ENCODE measurements around the gene SLC43A1.
"Not testable (repeated sequence)": the region's sequence is repeated elsewhere in the genome, so short reads cannot be mapped to it uniquely, and the experiment has no call there.

Gene SLC43A1

DNA sequence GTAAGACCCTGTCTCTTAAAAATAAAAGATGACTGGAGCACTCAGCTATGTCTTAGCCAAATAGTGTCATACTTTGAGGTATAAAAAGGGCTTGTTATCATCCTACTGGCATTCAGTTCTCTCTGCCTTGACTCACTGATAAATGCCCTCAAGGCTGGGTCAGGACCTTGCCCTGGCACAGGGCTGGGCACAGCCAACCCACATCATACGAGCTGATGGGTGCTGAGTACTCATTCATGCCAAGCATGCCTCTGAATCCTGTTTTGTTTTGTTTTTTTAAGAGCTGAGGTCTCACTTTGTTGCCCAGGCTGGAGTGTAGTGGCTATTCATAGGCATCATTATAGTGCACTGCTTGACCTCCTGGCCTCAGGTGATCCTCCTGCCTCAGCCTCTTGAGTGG is 23.8 kb upstream of the SLC43A1 start:
- no peak overlapping the region for H3K23ac ChIP-seq (ENCODE audit: low read length in 2 of 2)
- H3K79me1 ChIP-seq (replicated peaks; ENCODE audit: low read length, poor library complexity, severe bottlenecking) = no peaks in the 10 kb centered on the region
- no peak overlapping the region for H2AFZ ChIP-seq (ENCODE audit: low read depth, low read length)
- H2BK120ac ChIP-seq (ENCODE audit: low read depth, low read length) = no peak overlapping the region
- H3K4me1 ChIP-seq (ENCODE audit: control insufficient read depth, insufficient read depth, low read depth, low read length) = no peaks in the 10 kb centered on the region
- H4K8ac ChIP-seq (ENCODE audit: low read length) = no peak overlapping the region
- no peaks in the 10 kb centered on the region for H3K36me3 ChIP-seq (ENCODE audit: control insufficient read depth in 1 of 2, insufficient read depth in 2 of 2, low read depth in 1 of 2, low read length in 2 of 2)
- H3K14ac ChIP-seq (ENCODE audit: low read length in 2 of 2) = no peak overlapping the region
- H3K4me3 ChIP-seq (ENCODE audit: insufficient read depth in 1 of 2, low read depth in 1 of 2, low read length in 2 of 2) = no peak overlapping the region
- DNase-seq = no peak
- H2BK12ac ChIP-seq (ENCODE audit: low read length in 2 of 2) = no peak overlapping the region
- H2BK5ac ChIP-seq (ENCODE audit: low read depth, low read length, poor library complexity, severe bottlenecking) = no peak overlapping the region
- 64% methylated on average over 1 of the region's 1 CpG for WGBS
- no peak overlapping the region for H3K4me2 ChIP-seq (ENCODE audit: low read length, poor library complexity, severe bottlenecking)
- no peak overlapping the region for H2AK5ac ChIP-seq (ENCODE audit: low read length, severe bottlenecking)
- H3K27ac ChIP-seq (ENCODE audit: low read length, poor library complexity, severe bottlenecking) = no peak overlapping the region
- H3K18ac ChIP-seq (ENCODE audit: low read depth in 1 of 2, low read length in 2 of 2) = no peak overlapping the region
- no peak overlapping the region for H3K9ac ChIP-seq (ENCODE audit: low read length)
- no peaks in the 10 kb centered on the region for H3K9me3 ChIP-seq (ENCODE audit: control insufficient read depth, low read length)
- H4K91ac ChIP-seq (ENCODE audit: low read length) = no peak overlapping the region
- peaks cover 10 to 59% of the 10 kb centered on the region in 2 experiments for H3K27me3 ChIP-seq (ENCODE audit: control insufficient read depth in 1 of 2, insufficient read depth in 1 of 2, low read length in 2 of 2)
- H2BK15ac ChIP-seq (ENCODE audit: low read depth, poor library complexity, severe bottlenecking) = no peak overlapping the region
- H3K4ac ChIP-seq (ENCODE audit: low read depth in 1 of 2, low read length in 2 of 2) = no peak overlapping the region

DNA sequence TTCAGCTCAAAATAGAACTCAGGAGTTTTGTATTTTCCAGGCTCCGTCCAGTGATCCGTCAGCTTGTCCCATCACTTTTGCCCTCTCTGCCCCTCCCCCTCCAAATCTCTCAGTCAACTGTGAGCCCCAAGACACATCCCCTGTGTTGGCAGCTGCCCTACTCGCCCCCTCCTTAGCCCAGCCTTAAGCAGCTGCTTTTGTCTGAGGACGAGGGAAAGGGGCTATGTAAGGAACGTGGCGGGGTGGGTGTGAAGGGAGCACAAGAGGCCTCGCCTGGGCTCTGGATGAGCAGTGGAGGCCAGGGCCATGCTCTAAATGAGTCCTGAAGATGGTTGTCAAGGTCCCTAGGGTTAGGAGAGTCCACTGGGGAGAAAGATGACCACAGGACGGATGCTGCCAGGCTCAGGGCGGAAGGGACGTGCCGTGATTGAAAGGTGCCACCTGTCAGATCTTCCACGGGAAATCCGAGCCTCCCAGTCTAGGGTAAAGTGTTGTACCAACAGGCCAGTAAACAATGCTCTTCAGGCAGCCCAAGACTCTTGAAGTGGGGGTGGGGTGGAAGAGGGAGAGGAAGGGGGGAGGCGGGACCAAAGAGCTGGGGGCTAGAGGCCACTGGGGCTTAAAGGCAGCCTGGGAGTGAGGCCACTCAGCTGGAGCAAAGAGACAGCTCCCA is 21.6 kb upstream of the SLC43A1 start, which contains the start of gene SMTNL1:
TSS of gene SMTNL1 (plus strand) at position 649 of the 673 bp plus-strand sequence. CDS start 5,048 bp downstream, outside the sequence.
- WGBS = 68% methylated on average over 14 of the region's 14 CpGs
- Histone ChIP-seq H3K4ac (ENCODE audit: low read depth in 1 of 2, low read length in 2 of 2) (no peak within 1 kb of the TSS), H2AFZ (ENCODE audit: low read depth, low read length) (no peak within 1 kb of the TSS)

DNA sequence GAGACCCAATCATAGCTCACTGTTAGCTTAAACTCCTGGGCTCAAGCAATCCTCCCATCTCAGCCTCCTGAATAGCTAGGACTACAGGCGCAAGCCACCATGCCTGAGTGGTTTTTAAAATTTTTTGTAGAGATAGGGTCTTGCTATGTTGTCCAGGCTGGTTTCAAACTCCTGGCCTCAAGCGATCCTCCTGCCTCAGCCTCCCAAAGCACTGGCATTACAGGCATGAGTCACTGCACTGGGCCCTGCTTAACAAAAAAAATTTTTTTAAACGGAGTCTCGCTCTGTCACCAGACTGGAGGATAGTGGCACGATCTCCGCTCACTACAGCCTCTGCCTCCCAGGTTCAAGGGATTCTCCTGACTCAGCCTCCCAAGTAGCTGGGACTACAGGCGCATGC is 18.9 kb upstream of the SLC43A1 start:
- not testable (repeated sequence) for H3K4me3 ChIP-seq (ENCODE audit: insufficient read depth in 1 of 2, low read depth in 1 of 2, low read length in 2 of 2); H3K23ac ChIP-seq (ENCODE audit: low read length in 2 of 2); H3K79me1 ChIP-seq (replicated peaks; ENCODE audit: low read length, poor library complexity, severe bottlenecking); H3K18ac ChIP-seq (ENCODE audit: low read depth in 1 of 2, low read length in 2 of 2); H2BK15ac ChIP-seq (ENCODE audit: low read depth, poor library complexity, severe bottlenecking); H2BK12ac ChIP-seq (ENCODE audit: low read length in 2 of 2); H3K4me2 ChIP-seq (ENCODE audit: low read length, poor library complexity, severe bottlenecking); H3K4ac ChIP-seq (ENCODE audit: low read depth in 1 of 2, low read length in 2 of 2); H2BK5ac ChIP-seq (ENCODE audit: low read depth, low read length, poor library complexity, severe bottlenecking); H4K8ac ChIP-seq (ENCODE audit: low read length); H3K36me3 ChIP-seq (ENCODE audit: control insufficient read depth in 1 of 2, insufficient read depth in 2 of 2, low read depth in 1 of 2, low read length in 2 of 2); H3K27ac ChIP-seq (ENCODE audit: low read length, poor library complexity, severe bottlenecking); H3K9ac ChIP-seq (ENCODE audit: low read length); H2AFZ ChIP-seq (ENCODE audit: low read depth, low read length); H3K14ac ChIP-seq (ENCODE audit: low read length in 2 of 2); H2AK5ac ChIP-seq (ENCODE audit: low read length, severe bottlenecking); H3K4me1 ChIP-seq (ENCODE audit: control insufficient read depth, insufficient read depth, low read depth, low read length); H3K9me3 ChIP-seq (ENCODE audit: control insufficient read depth, low read length); H2BK120ac ChIP-seq (ENCODE audit: low read depth, low read length); H4K91ac ChIP-seq (ENCODE audit: low read length); DNase-seq
- WGBS = 96% methylated on average over 6 of the region's 7 CpGs
- peaks cover 5 to 30% of the 10 kb centered on the region in 2 experiments for H3K27me3 ChIP-seq (ENCODE audit: control insufficient read depth in 1 of 2, insufficient read depth in 1 of 2, low read length in 2 of 2)

More for the DNA sequence above, 21.6 kb upstream of the SLC43A1 start, which contains the start of gene SMTNL1:
- DNase-seq = no peak
- H4K91ac ChIP-seq (ENCODE audit: low read length) = no peak within 1 kb of the TSS
- no peak within 1 kb of the TSS for H2BK12ac ChIP-seq (ENCODE audit: low read length in 2 of 2)
- no peak within 1 kb of the TSS for H3K18ac ChIP-seq (ENCODE audit: low read depth in 1 of 2, low read length in 2 of 2)
- no peak within 1 kb of the TSS for H3K4me2 ChIP-seq (ENCODE audit: low read length, poor library complexity, severe bottlenecking)
- no peak within 1 kb of the TSS for H2BK15ac ChIP-seq (ENCODE audit: low read depth, poor library complexity, severe bottlenecking)
- no peak within 1 kb of the TSS for H3K23ac ChIP-seq (ENCODE audit: low read length in 2 of 2)
- no peaks in the 10 kb centered on the region for H3K9me3 ChIP-seq (ENCODE audit: control insufficient read depth, low read length)
- no peak within 1 kb of the TSS for H2AK5ac ChIP-seq (ENCODE audit: low read length, severe bottlenecking)
- no peak within 1 kb of the TSS for H3K4me3 ChIP-seq (ENCODE audit: insufficient read depth in 1 of 2, low read depth in 1 of 2, low read length in 2 of 2)
- no peak within 1 kb of the TSS for H4K8ac ChIP-seq (ENCODE audit: low read length)
- no peak within 1 kb of the TSS for H3K27ac ChIP-seq (ENCODE audit: low read length, poor library complexity, severe bottlenecking)
- no peak within 1 kb of the TSS for H2BK120ac ChIP-seq (ENCODE audit: low read depth, low read length)
- H3K36me3 ChIP-seq (ENCODE audit: control insufficient read depth in 1 of 2, insufficient read depth in 2 of 2, low read depth in 1 of 2, low read length in 2 of 2) = no peaks in the 10 kb centered on the region
- H3K4me1 ChIP-seq (ENCODE audit: control insufficient read depth, insufficient read depth, low read depth, low read length) = no peaks in the 10 kb centered on the region
- H3K9ac ChIP-seq (ENCODE audit: low read length) = no peak within 1 kb of the TSS
- H3K14ac ChIP-seq (ENCODE audit: low read length in 2 of 2) = no peak within 1 kb of the TSS
- H3K27me3 ChIP-seq (ENCODE audit: control insufficient read depth in 1 of 2, insufficient read depth in 1 of 2, low read length in 2 of 2) = peaks cover 5 to 42% of the 10 kb centered on the region in 2 experiments
- no peaks in the 10 kb centered on the region for H3K79me1 ChIP-seq (replicated peaks; ENCODE audit: low read length, poor library complexity, severe bottlenecking)
- no peak within 1 kb of the TSS for H2BK5ac ChIP-seq (ENCODE audit: low read depth, low read length, poor library complexity, severe bottlenecking)

GRCh38 chr11:57530596-57531507 is 15.3 kb upstream of the SLC43A1 start, which contains the start of gene TIMM10:
Gene TIMM10 (minus strand): TSS chr11:57530754. CDS start chr11:57530189, 565 bp downstream.
- Histone ChIP-seq H4K8ac (ENCODE audit: low read length) (peak within 1 kb of the TSS; percentile 87), H4K91ac (ENCODE audit: low read length) (peak within 1 kb of the TSS; percentile 25), H3K4ac (ENCODE audit: low read depth in 1 of 2, low read length in 2 of 2) (peak within 1 kb of the TSS in 1 of 2 experiments; percentile 71), H3K14ac (ENCODE audit: low read length in 2 of 2) (no peak within 1 kb of the TSS), H3K9me3 (ENCODE audit: control insufficient read depth, low read length) (no peaks in the 10 kb centered on the region), H2BK12ac (ENCODE audit: low read length in 2 of 2) (peak within 1 kb of the TSS in 1 of 2 experiments; percentile 22), H2AK5ac (ENCODE audit: low read length, severe bottlenecking) (peak within 1 kb of the TSS; percentile 2), H2AFZ (ENCODE audit: low read depth, low read length) (peak within 1 kb of the TSS; percentile 69), H3K18ac (ENCODE audit: low read depth in 1 of 2, low read length in 2 of 2) (peak within 1 kb of the TSS in 1 of 2 experiments; percentile 83), H3K9ac (ENCODE audit: low read length) (peak within 1 kb of the TSS; percentile 94), H2BK5ac (ENCODE audit: low read depth, low read length, poor library complexity, severe bottlenecking) (no peak within 1 kb of the TSS), H3K27ac (ENCODE audit: low read length, poor library complexity, severe bottlenecking) (peak within 1 kb of the TSS; percentile 23), H3K4me3 (ENCODE audit: insufficient read depth in 1 of 2, low read depth in 1 of 2, low read length in 2 of 2) (peak within 1 kb of the TSS; percentile 72 to 96), H2BK15ac (ENCODE audit: low read depth, poor library complexity, severe bottlenecking) (peak within 1 kb of the TSS; percentile 73), H2BK120ac (ENCODE audit: low read depth, low read length) (no peak within 1 kb of the TSS), H3K79me1 (replicated peaks; ENCODE audit: low read length, poor library complexity, severe bottlenecking) (peaks cover 19% of the 10 kb centered on the region), H3K4me1 (ENCODE audit: control insufficient read depth, insufficient read depth, low read depth, low read length) (peaks cover 6% of the 10 kb centered on the region), H3K36me3 (ENCODE audit: control insufficient read depth in 1 of 2, insufficient read depth in 2 of 2, low read depth in 1 of 2, low read length in 2 of 2) (peaks cover 8 to 14% of the 10 kb centered on the region in 2 experiments), H3K23ac (ENCODE audit: low read length in 2 of 2) (no peak within 1 kb of the TSS), H3K27me3 (ENCODE audit: control insufficient read depth in 1 of 2, insufficient read depth in 1 of 2, low read length in 2 of 2) (peaks cover 0 to 9% of the 10 kb centered on the region in 2 experiments), H3K4me2 (ENCODE audit: low read length, poor library complexity, severe bottlenecking) (peak within 1 kb of the TSS; percentile 98)
- peak; percentile 94 for DNase-seq
- WGBS = 2% methylated on average over 47 of the region's 49 CpGs

Measured in mesenchymal stem cell (in vitro differentiated cells and primary cell).